Neural progenitor cell (in vitro differentiated cells): Measurements from ENCODE around the gene DNAJA4. TPM values are rescaled to one million over a fixed set of nuclear protein-coding genes. Genes with fewer than 3 reads are reported as not detected.

Experiments used
- DNase-seq: peaks from one replicate; pipeline ENCODE4 v3.0.0-alpha.2; 2016; ENCODE audit warnings: low spot score
- H2AFZ ChIP-seq: fragments of 200-600 bp; sonication (generic); replicated peaks from 2 replicates; pipeline ENCODE4 v1.6.1; 2016; ENCODE audit warnings: antibody characterized with exemption
- H3F3A ChIP-seq: fragments of 200-600 bp; sonication (generic); 2 replicates; pipeline ENCODE4 v1.6.1; 2016; ENCODE audit warnings: antibody characterized with exemption, low read depth
- H3K27ac ChIP-seq: fragments of 200-600 bp; sonication (generic); 2 replicates; pipeline ENCODE4 v1.5.1; 2016; ENCODE audit warnings: mild to moderate bottlenecking
- H3K27me3 ChIP-seq: fragments of 200-600 bp; sonication (generic); 2 replicates; pipeline ENCODE4 v1.6.1; 2016; ENCODE audit warnings: mild to moderate bottlenecking, moderate library complexity
- H3K36me3 ChIP-seq: fragments of 200-600 bp; sonication (generic); 2 replicates; pipeline ENCODE4 v1.5.1; 2016
- H3K4me1 ChIP-seq: fragments of 200-600 bp; sonication (generic); 2 replicates; pipeline ENCODE4 v1.6.1; 2016; ENCODE audit warnings: mixed run types
- H3K4me2 ChIP-seq: fragments of 200-600 bp; sonication (generic); 2 replicates; pipeline ENCODE4 v1.6.1; 2016
- H3K4me3 ChIP-seq: fragments of 200-600 bp; sonication (generic); 2 replicates; pipeline ENCODE4 v1.5.1; 2016
- H3K79me2 ChIP-seq: fragments of 200-600 bp; sonication (generic); 2 replicates; pipeline ENCODE4 v1.6.1; 2016; ENCODE audit warnings: low read depth
- H3K9ac ChIP-seq: fragments of 200-600 bp; sonication (generic); 2 replicates; pipeline ENCODE4 v1.6.1; 2016
- H3K9me3 ChIP-seq: fragments of 200-600 bp; sonication (generic); 2 replicates; pipeline ENCODE4 v1.5.1; 2016; ENCODE audit warnings: low read depth
- H4K20me1 ChIP-seq: fragments of 200-600 bp; sonication (generic); 2 replicates; pipeline ENCODE4 v1.6.1; 2016; ENCODE audit warnings: low read depth
- H3K27ac Mint-ChIP-seq: 3 replicates; pipeline ENCODE4 v1.8.0; 2021; ENCODE audit warnings: mixed read lengths
- H3K27me3 Mint-ChIP-seq: 2 replicates; pipeline ENCODE4 v1.8.0; 2022; ENCODE audit warnings: low read depth, mild to moderate bottlenecking, inconsistent platforms, moderate library complexity, mixed read lengths; ENCODE audit not compliant: insufficient read depth
- H3K36me3 Mint-ChIP-seq: 3 replicates; pipeline ENCODE4 v1.8.0; 2021; ENCODE audit warnings: mixed read lengths
- H3K4me1 Mint-ChIP-seq: 3 replicates; pipeline ENCODE4 v1.8.0; 2021; ENCODE audit warnings: mixed read lengths
- H3K4me3 Mint-ChIP-seq: 3 replicates; pipeline ENCODE4 v1.8.0; 2021; ENCODE audit warnings: mild to moderate bottlenecking, moderate library complexity, mixed read lengths
- H3K9me3 Mint-ChIP-seq: 3 replicates; pipeline ENCODE4 v1.8.0; 2020; ENCODE audit warnings: mixed read lengths
- EZH2 ChIP-seq: fragments of 200-600 bp; sonication (generic); IDR thresholded peaks from 2 replicates; pipeline ENCODE4 v1.6.1; 2017; ENCODE audit warnings: antibody characterized with exemption, mild to moderate bottlenecking, moderate library complexity
- EZH2phosphoT487 ChIP-seq: fragments of 200-600 bp; sonication (generic); IDR thresholded peaks from 2 replicates; pipeline ENCODE4 v1.6.1; 2017; ENCODE audit warnings: antibody characterized with exemption
- total RNA-seq: library from RNA; depleted of rRNA; stranded (reverse); fragments of >200 nt; gene quantifications from 2 replicates; pipeline ENCODE4 v1.2.3, GENCODE V29; 2015; ENCODE audit warnings: low replicate concordance
- TF ChIP-seq, protein P1 (sequence below): fragments of 200-600 bp; sonication (generic); IDR thresholded peaks from 2 replicates; pipeline ENCODE4 v1.5.1; 2017; ENCODE audit warnings: antibody characterized with exemption, mild to moderate bottlenecking

DNAJA4 gene
- total RNA-seq, 1 donor from 2014 or later: not detected

DNA sequence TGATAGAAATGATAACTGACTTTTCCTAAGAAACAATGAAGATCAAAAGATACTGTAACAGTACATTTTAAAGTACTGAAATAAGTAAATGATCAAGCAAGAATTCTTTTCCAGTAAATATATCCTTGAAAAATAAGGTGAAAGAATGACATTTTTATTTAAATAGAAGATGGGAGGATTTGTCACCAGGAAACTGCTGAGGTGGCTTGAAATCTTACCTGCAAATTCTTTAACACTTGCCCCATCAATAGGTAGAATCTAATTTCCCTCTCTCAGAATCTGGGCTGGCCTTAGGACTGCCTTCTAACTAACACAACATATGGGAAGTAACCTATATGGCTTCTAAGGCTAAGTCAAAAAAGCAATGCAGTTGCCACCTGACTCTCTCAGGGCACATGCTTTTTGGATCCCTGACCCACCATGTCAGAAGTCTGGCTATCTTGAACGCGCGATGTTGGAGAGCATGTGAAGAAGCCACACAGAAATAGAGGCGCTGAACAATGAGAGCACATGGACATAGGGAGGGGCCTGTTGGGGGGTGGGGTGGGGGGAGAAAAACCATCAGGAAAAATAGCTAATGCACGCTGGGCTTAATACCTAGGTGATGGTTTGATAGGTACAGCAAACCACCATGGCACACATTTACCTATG is 41.5 kb upstream of the DNAJA4 start:
- Histone ChIP-seq H3F3A (no peaks in the 10 kb centered on the region), H3K4me3 (no peak overlapping the region), H3K9me3 (no peaks in the 10 kb centered on the region), H3K27me3 (no peaks in the 10 kb centered on the region), H3K4me2 (no peak overlapping the region), H3K36me3 (no peaks in the 10 kb centered on the region), H2AFZ (no peak overlapping the region), H4K20me1 (no peaks in the 10 kb centered on the region), H3K9ac (no peak overlapping the region), H3K4me1 (no peaks in the 10 kb centered on the region), H3K79me2 (no peaks in the 10 kb centered on the region), H3K27ac (no peak overlapping the region)
- no peaks in the 10 kb centered on the region for H3K36me3 Mint-ChIP-seq
- H3K27me3 Mint-ChIP-seq: peaks cover 2% of the 10 kb centered on the region
- TF ChIP-seq EZH2phosphoT487: no peak
- H3K9me3 Mint-ChIP-seq: peaks cover 5% of the 10 kb centered on the region
- no peak overlapping the region for H3K27ac Mint-ChIP-seq
- peaks cover 4% of the 10 kb centered on the region for H3K4me1 Mint-ChIP-seq
- H3K4me3 Mint-ChIP-seq: no peak overlapping the region
- DNase-seq: no peak

GRCh38 chr15:78223396-78224022 is 40.9 kb upstream of the DNAJA4 start:
- no peak overlapping the region for H3K27ac ChIP-seq
- Mint-ChIP-seq H3K4me3 (no peak overlapping the region), H3K4me1 (peaks cover 4% of the 10 kb centered on the region)

GRCh38 chr15:78224023-78224411 is 40.3 kb upstream of the DNAJA4 start:
- no peak overlapping the region for H3K4me3 Mint-ChIP-seq
- Histone ChIP-seq H3K36me3 (no peaks in the 10 kb centered on the region), H3K9me3 (no peaks in the 10 kb centered on the region), H3K4me2 (no peak overlapping the region), H3K4me1 (no peaks in the 10 kb centered on the region), H4K20me1 (no peaks in the 10 kb centered on the region), H3K27ac (no peak overlapping the region), H3K27me3 (no peaks in the 10 kb centered on the region), H3K4me3 (no peak overlapping the region), H3F3A (no peaks in the 10 kb centered on the region), H3K9ac (no peak overlapping the region), H3K79me2 (no peaks in the 10 kb centered on the region), H2AFZ (no peak overlapping the region)
- peaks cover 5% of the 10 kb centered on the region for H3K27me3 Mint-ChIP-seq
- no peak for TF ChIP-seq EZH2
- TF ChIP-seq, protein P1, sequence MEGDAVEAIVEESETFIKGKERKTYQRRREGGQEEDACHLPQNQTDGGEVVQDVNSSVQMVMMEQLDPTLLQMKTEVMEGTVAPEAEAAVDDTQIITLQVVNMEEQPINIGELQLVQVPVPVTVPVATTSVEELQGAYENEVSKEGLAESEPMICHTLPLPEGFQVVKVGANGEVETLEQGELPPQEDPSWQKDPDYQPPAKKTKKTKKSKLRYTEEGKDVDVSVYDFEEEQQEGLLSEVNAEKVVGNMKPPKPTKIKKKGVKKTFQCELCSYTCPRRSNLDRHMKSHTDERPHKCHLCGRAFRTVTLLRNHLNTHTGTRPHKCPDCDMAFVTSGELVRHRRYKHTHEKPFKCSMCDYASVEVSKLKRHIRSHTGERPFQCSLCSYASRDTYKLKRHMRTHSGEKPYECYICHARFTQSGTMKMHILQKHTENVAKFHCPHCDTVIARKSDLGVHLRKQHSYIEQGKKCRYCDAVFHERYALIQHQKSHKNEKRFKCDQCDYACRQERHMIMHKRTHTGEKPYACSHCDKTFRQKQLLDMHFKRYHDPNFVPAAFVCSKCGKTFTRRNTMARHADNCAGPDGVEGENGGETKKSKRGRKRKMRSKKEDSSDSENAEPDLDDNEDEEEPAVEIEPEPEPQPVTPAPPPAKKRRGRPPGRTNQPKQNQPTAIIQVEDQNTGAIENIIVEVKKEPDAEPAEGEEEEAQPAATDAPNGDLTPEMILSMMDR: no peak
- TF ChIP-seq EZH2phosphoT487: no peak
- no peaks in the 10 kb centered on the region for H3K36me3 Mint-ChIP-seq
- no peak overlapping the region for H3K27ac Mint-ChIP-seq
- H3K9me3 Mint-ChIP-seq: peaks cover 5% of the 10 kb centered on the region
- H3K4me1 Mint-ChIP-seq: peaks cover 4% of the 10 kb centered on the region
- DNase-seq: no peak

More at GRCh38 chr15:78223396-78224022, 40.9 kb upstream of the DNAJA4 start:
- no peak overlapping the region for H3K9ac ChIP-seq
- H3K27ac Mint-ChIP-seq: no peak overlapping the region
- no peaks in the 10 kb centered on the region for H3K79me2 ChIP-seq
- no peak overlapping the region for H3K4me3 ChIP-seq
- TF ChIP-seq, protein P1: no peak
- TF ChIP-seq EZH2 (no peak), EZH2phosphoT487 (no peak)
- no peaks in the 10 kb centered on the region for H4K20me1 ChIP-seq
- no peak overlapping the region for H2AFZ ChIP-seq
- no peaks in the 10 kb centered on the region for H3K9me3 ChIP-seq
- no peaks in the 10 kb centered on the region for H3F3A ChIP-seq
- no peaks in the 10 kb centered on the region for H3K36me3 ChIP-seq
- H3K36me3 Mint-ChIP-seq: no peaks in the 10 kb centered on the region
- peaks cover 2% of the 10 kb centered on the region for H3K27me3 Mint-ChIP-seq
- no peak for DNase-seq
- H3K4me2 ChIP-seq: no peak overlapping the region
- H3K4me1 ChIP-seq: no peaks in the 10 kb centered on the region
- no peaks in the 10 kb centered on the region for H3K27me3 ChIP-seq
- peaks cover 5% of the 10 kb centered on the region for H3K9me3 Mint-ChIP-seq
